DMS53 (cell line): ENCODE measurements around the gene F10.
"Not testable (repeated sequence)": the region's sequence is repeated elsewhere in the genome, so short reads cannot be mapped to it uniquely, and the experiment has no call there.

Experiments
- DNase-seq: peaks from one replicate; lab custom pipeline; 2025; lab: John Stamatoyannopoulos, UW

The F10 gene

DNA sequence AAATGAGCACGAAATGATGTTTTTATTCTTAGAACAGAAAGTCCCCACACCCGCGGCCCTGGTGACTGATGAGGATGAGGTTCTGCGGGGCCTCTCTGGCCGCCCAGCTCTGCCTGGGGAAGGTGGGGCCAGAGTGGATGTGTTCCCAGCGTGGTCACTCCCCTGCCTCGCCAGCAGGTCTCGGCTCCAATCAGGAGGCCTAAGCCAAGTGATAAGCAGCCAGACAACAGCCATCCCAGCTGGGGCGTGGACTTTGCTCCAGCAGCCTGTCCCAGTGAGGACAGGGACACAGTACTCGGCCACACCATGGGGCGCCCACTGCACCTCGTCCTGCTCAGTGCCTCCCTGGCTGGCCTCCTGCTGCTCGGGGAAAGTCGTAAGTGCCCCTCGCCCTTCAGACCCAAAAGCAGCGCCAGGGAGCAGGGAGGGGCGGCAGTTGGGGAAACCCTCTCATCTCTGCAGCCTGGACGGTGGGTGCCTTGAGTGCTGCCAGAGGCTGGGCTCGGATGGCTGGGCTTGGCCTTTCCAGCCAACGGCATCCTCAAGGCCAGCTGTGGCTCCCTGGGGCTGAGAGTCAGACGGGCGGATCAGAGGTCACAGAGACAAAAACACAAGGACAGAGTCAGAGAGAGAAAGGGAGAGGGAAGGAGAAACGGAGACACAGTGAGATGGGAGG is at the start of gene F10:
TSS of gene F10 (plus strand) at position 250 of the 676 bp plus-strand sequence. CDS start at position 307, 57 bp downstream.
- peak; percentile 58 for DNase-seq

DNA sequence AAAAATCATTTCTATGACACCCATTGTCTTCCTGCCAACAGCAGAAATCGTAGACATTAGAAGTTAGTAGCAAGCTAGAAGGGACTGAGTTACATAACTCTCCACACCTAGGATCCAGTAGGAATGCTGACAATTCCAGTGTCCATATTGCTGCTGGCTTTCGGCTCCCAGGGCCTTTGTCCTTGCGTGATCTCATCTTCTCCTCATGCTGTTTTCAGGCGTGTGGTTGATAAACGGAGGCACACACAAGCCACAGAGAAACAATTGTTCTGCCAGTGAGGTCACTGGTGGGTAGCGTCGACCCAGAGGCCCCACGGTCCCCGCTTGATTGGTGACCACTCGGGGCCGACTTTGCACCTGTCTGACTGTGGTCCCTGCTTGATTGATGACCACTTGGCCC is 48.7 kb upstream of the F10 start:
- DNase-seq: no peak

DNA sequence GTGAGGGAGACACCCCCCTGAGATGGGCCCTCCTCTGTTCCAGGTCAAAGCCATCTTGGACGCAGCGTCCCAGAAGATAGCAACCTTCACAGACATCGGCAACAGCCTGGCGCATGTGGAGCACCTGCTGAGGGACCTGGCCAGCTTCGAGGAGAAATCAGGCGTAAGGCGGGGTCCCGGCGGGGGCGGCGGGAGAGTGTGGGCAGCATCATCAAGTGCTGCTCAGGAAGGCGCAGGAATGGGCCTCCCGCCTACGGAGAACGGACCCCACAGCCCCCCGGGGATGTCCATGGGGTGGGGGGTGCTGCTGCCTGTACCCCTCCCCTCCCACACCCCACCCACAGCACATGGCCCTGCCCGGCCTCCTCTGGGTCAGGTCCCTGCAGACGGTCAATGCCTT is 48.2 kb upstream of the F10 start:
- DNase-seq: no peak

DNA sequence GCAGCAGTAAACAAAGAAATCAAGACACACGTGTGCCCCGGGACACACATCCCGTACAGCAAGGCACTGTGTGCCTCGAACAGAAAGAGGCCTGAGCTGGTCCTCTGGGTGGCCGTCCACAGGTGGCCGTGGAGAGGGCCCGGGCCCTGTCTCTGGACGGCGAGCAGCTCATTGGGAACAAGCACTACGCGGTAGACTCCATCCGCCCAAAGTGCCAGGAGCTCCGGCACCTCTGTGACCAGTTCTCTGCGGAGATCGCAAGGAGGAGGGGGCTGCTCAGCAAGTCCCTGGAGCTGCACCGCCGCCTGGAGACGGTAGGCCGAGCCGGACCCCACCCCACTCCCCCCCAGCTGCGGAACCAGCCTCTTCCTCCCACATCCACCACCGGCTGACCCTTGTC is 47.7 kb upstream of the F10 start:
- DNase-seq: no peak

DNA sequence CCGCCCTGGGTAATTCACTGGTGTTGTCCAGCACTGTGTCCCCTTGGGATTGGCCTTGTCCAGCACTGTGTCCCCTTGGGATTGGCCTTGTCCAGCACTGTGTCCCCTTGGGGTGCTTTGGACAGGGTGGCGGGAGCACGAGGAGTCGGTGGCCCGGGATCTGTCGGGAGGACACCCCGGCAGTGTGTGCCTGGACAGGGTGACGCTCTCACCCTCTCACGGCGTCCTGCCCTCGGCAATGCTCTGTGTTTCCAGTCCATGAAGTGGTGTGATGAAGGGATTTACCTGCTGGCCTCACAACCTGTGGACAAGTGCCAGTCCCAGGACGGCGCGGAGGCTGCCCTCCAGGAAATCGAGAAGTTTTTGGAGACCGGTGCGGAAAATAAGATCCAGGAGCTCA is 46.9 kb upstream of the F10 start:
- no peak for DNase-seq

DNA sequence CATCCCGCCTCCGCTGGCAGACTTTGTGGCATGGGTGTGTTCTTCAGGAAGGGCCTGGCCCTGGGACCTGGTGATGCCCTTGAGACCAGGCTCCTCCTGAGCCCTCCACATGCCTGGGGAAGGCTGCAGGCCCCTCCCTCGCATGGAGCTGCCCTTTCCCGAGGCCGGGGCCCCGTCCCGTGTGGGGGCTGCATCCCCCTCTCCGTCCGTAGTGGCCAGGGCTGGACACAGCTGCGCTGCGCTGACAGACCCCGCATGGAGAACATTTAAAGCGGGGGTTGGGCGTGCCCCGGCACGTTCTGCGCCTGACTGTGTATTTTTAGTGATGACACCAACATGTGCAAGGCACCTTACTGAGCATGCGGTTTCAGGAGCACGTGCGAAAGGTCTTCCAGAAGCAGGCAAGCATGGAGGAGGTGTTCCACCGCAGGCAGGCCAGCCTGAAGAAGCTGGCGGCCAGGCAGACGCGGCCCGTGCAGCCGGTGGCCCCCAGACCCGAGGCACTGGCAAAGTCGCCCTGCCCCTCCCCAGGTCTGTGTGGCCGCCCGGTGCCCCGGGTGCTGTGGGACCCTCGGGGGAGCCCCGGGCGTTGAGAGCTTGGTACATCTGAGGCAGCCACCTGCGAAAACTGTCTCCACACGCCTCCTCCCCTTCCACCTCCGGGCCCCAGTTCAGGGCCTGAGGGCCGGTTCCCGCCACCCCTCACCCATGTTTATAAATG is 45.8 kb upstream of the F10 start:
- no peak for DNase-seq

DNA sequence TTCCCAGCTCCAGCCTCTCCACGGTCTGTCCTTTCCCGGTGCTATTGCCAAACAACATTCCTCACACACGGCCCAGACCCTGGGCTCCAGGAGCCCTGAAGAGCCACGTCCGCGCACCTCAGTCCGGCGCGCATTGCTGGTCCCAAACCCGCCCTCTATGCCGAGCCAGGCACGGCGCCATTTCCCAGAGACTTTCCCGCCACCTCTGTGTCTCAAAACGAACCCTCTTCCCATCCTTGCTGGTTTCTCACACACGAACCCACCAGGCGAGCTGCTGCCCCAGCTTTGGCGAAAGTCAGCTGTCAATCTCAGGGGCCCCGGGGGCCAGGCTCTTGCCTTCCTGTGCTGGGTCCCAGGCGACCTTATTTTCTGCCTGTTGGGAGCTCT is 45.0 kb upstream of the F10 start:
- no peak for DNase-seq

DNA sequence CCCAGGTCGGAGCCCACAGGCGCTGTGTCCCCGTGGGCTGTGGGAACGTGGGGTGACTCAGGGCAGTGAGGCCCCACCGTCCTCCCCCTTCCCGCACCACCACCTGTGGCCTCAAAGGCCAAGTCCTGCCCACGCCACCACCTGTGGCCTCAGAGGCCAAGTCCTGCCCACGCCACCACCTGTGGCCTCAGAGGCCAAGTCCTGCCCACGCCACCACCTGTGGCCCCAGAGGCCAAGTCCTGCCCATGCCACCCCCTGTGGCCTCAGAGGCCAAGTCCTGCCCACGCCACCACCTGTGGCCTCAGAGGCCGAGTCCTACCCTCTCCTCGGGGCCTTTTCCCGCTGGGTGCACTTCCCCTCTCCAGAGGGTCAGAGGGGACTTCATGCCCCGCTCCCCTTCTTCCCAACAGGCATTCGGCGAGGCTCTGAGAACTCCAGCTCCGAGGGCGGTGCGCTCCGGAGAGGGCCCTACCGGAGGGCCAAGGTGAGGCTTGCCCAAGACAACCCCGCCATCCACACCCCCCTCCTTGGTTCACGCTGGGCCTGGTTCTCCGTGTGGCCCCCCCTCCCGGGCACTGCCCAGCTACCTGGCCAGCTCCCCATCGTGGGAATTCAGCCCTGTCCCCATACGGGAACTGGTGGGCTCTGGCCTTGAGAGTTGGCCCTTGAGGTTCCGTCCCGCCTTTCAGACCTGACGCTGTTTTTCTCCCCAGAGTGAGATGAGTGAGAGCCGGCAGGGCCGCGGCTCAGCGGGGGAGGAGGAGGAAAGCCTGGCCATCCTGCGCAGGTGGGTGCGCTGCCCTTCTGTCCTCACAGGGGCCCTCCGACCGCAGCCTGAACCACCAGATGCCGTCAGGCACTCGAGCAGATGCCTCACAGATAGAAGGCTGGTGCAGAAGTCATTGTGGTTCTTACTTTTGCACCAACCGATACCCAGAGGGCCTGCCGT is 44.4 kb upstream of the F10 start:
- DNase-seq: no peak

DNA sequence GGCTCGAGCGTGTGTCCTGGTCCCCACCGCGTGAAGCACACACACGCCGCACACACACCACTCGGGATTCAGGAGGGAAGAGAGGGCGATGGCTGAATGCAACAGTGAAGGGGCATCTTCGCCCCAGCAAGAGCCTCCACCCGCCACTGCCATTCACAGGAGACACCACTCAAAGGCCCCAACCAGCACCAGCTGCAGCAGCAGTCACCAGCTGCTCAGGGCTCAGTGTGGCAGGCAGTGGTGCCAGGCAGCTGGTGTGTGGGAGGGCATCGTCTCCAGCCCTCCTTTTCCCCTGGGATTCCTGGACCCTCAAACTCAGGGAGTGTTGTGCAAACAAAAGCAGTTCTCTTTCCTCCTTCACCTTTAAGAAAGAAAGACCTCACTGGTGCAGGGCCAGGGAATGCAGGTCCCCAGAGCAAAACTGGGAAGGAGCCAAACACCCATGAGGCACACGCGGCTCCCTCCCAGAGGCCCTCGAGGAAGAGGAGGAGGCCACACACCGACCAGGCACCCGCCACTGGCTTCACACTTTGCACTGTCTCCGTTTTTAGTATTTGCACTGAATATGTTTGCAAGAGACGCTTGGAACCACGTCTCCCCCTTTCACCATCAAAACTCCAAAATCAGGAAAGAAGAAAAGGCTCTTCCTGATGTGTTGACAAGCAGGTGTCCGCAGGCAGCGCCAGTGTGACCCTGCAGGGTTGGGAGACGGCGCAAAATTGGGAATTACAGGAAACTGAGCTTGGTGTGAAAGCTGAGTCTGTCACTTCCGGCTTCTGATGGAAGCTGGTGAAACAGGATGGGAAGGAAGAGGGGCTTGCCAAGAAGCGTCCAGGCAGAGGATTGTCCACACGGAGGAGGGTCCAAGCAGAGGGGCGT is 43.5 kb upstream of the F10 start:
- no peak for DNase-seq

DNA sequence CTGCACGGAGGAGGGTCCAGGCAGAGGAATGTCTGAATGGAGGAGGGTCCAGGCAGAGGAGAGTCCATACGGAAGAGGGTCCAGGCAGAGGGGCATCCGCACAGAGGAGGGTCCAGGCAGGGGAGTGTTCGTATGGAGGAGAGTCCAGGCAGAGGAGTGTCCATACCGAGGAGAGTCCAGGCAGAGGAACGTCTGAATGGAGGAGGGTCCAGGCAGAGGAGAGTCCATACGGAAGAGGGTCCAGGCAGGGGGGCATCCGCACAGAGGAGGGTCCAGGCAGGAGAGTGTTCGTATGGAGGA is 42.9 kb upstream of the F10 start:
- not testable (repeated sequence) for DNase-seq

DNA sequence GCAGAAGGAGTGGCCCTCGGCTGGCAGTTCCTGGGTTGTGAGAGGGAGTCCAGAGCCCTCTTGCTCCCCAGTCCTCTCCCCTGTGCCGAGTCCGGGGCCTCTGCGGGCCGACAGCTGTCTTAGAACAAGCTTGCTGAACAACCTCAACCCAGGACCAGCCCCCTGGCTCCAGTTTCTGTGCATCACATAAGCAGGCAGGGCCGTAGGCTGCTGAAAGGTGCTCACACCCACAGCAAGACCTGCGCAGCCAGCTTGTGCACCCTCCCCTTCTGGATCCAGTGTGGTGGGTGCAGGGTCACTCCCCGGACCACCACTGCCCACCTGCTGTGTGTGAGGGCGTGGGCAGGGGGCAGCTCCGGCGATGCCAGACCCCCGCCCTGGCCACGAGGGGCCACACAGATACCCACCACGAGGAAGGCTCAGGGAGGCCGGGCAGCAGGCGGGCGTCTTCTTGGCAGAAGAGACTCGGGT is 42.2 kb upstream of the F10 start:
- no peak for DNase-seq

DNA sequence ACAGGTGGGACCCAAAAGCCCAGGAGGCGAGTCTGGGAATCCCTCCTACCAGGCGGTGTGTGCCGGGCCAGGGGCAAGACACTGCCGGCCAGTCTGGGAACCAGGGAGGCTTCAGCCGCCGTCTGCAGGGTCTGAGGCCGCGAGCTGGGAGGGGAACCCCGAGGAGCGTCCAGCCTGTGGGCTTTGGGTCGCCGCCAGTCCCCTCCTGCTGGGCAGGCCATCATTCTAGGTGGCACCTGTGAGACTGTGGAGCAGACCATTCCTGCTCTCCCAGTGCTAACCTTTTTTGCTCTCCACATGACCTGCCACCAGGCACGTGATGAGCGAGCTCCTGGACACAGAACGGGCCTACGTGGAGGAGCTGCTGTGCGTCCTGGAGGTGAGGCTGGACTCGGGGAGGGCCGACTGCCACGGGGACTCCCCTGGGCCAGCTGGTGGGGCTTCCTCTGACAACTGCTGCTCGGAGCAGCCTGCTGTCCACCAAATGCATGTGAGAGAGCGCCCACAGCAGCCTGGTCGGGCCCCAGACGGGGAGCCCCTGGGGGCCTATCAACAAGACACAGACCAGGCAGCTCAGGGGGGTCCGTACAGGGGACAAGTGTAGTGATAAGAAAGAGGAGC is 41.6 kb upstream of the F10 start:
- DNase-seq: no peak

DNA sequence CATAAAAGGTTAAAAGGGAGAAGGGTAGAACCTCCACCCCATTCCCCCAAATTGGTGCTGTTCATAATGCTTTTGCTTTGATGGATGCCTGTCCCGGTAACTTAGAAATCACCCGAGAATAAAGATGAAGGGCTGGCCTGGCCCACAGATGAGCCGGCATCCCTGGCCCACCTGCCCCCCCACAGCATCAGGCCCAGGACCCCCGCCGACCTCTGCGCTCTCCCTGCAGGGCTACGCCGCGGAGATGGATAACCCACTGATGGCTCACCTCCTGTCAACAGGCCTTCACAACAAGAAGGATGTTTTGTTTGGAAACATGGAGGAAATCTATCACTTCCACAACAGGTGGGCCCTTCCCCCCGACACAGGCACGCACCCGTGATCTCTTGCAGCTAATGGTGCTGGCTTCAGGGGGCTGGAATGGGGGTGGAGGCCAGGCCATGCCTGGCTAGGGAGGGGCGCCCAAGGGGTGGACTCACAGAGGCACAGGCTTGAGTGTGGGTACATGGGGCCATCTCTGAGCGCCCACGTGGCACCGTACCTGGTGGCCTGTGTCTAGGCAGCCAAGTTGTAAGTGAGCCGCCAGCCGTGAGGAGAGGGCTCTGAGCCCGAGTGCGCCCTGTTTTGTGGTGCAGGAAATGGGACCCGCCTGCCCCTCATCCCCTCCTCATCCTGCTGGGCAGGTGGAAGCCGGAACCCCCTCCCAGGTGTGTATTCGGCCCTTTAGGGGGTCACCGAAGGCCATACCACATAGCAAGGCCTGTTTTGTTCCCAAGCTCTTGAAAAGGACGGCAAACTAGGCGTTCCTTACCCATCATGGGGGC is 40.2 kb upstream of the F10 start:
- no peak for DNase-seq

DNA sequence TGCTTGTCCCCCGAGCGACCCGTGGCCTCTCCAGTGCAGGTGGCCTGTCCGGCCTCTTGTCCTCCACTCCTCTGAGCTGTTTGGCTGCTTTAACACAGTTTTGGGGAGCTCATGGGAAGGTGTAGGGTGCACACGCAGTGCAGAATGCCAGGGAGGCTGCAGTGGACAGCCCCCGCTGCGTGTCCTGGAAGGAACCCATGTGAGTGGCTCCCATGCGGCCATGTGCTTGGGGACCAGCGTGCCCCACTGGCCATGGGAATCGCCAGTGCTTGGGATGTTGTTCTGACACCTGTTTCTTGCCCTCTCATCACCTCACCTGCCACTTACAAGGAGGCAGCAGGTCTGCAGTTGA is 39.6 kb upstream of the F10 start:
- no peak for DNase-seq

DNA sequence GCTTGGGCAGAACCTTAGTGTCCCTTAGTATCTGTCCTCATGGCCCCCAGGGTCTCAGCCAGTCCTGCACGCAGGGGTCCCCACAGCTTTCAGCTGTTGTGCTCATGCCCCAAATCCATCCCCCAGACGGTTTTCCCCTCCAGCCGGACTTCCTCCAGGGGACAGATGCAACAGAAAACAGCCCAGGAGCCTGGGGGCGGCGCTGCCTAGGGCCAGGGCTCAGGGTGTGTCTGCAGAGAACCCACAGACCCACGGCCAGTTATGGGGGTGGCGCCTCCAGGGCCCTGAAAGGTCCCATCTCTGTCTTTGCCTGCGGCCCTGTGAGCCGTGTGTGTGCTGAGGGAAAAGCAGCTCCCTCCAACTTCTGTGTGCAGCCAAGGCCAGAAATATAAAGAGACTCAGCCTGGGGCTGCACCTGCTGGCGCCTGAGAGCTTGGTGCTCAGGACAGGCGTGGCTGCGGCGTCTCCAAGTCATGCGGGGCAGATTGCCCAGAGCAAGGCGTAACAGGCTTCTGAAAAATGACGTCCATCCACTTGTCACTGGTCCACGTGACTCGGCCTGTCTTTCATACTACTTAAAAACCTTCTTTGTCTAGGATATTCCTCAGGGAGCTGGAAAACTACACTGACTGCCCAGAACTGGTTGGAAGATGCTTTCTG is 39.1 kb upstream of the F10 start:
- peak; percentile 2 for DNase-seq

DNA sequence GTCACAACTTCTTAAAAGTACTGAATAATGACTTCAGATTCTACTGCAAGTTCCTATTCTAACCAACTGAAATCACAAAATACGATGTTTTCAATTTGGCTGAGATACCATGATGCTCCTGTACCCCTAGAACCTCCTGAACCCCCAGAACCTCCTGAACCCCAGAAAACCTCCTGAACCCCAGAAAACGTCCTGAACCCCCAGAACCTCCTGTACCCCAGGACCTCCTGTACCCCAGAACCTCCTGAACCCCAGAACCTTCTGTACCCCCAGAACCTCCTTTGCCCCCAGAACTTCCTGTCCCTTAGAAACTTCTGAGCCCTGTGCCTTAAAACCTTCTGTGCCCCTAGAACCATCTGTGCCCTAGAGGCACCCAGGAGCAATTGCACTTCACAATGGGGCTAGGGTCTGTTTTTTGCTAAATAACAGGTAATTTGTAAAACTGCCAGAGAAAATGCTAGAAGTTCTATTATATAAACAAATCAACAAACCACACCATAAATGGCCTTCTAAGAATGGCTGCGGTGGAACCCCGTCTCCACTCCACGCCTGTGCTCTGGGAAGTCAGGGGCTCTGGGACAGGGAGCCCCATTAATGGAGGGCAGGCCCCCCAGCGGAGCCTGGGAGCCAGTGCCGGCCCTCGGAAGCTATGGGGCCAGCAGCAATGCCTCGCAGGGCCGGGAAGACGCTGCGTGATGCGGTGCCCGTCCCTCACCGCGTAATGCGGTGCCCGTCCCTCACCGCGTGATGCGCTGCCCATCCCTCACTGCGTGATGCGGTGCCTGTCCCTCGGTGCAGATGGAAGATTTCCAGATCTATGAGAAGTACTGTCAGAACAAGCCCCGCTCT is 38.3 kb upstream of the F10 start:
- no peak for DNase-seq

DNA sequence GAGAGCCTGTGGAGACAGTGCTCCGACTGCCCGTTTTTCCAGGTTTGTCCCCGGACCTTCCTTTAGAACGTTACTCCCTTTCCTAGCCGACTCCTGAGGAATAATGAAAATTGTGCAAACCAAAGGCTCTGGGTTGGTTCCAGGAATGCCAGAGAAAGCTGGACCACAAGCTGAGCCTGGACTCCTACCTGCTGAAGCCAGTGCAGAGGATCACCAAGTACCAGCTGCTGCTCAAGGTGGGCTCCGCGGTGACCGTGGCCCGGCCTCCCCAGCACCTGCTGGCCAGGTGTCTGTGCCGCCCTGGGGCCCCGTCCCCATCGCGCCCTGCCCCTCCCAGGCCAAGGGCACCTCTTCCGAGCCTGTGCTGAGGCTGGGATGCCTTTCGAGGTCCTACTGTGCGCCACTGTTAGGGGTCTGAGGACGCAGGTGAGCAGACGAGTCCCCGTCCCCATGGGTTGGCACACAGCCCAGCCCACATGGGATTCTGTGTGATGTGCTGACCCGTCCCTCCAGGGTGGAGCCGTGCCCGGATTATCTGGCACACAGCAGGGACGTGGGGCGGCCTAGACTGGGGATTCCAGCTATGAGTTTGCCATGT is 37.6 kb upstream of the F10 start:
- no peak for DNase-seq

DNA sequence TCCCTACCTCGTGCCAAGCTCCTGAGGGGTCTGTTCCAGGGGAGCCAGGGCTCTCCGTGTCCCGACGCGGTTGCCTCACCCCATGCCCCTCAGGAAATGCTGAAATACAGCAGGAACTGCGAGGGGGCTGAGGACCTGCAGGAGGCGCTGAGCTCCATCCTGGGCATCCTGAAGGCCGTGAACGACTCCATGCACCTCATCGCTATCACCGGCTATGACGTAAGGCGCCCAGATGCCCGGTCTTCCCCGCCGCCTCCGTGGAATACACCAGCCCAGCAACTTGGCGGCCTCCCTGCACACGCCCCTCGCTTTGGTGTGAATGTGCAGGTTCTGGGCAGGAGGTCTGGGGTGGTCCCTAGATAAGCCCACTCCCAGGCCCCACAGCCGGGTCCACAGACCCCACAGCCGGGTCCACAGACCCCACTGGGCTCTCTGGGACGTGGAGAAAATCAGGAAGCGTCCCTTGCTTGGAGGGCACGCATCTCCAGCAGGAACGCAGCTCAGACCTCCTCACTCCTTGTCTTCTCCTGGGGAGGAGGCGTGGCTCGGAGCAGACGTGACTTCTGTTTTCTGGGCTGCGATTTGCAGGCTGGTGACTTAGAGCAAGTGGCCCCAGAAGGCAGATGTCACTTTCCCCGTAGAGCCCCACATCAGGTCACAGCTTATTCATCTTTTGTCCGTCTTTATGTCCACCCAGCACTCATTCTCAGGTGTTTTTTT is 36.4 kb upstream of the F10 start:
- DNase-seq: no peak
